ENCODE results near the gene SH3RF3. TPM values are rescaled to one million over a fixed set of nuclear protein-coding genes. Genes with fewer than 3 reads are reported as not detected.

Gene SH3RF3
- total RNA-seq, 1 experiment from 2014 or later, result not detected

DNA sequence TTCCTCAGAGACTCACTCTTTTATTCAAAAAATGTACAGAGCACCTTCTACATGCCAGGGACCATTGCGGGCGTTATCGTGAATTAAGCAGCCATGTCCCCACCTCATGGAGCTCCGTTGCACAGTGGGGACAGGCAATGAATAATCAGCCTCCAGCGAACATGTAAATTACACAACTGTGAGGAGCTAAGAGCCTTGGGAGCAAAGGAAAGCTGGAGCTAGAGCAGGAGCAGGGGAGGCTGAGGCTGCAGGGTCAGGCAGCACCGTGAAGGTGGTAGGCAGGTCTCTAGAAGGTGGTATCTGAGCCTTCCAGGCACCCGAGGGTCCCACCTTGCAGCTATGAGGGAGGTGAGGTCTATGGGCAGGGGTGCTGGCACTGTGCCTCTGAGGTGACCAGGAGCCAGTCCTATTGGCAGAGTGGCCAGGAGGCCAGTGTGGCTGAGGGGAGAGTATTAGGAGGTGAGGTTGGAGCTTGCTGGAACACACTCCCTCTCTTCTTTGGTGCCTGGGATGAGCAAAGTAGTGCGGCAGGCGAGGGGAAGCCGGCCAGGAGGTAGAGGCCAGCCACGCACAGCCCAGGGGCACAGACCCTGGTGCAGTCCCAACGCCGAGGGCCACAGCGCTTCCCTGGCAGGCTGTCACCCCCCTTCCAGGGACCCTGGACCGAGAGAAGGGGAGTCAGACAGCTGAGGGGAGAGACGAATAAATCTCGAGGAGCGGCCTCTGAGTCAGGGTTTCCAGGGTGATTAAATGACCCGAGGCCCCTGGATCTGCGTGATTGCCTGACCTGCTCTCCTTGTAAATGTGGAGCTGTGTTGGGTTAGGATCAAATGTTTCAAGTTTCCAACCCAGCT lies 317.5 kb downstream of the SH3RF3 start:
- DNase-seq (ENCODE audit: low read depth, low spot score), result no peak
- no TSS peak for BruUV-seq (replicated peaks)
- Histone ChIP-seq H3K4me1 (ENCODE audit: control insufficient read depth in 1 of 2, insufficient read depth in 2 of 2, low read length in 2 of 2) (no peaks in the 10 kb centered on the region), H3K9ac (ENCODE audit: low read length) (no peak overlapping the region), H3K79me2 (ENCODE audit: insufficient read depth, low read length) (no peaks in the 10 kb centered on the region), H3K27me3 (ENCODE audit: insufficient read depth, low read length) (no peaks in the 10 kb centered on the region), H3K9me3 (ENCODE audit: control insufficient read depth in 1 of 2, insufficient read depth in 1 of 2, low read depth in 1 of 2, low read length in 2 of 2) (peaks cover 0 to 1% of the 10 kb centered on the region in 2 experiments; a peak in 2 of 4 replicates), H3K4me3 (replicated peaks in 1 of 2; ENCODE audit: low read depth in 1 of 2, low read length in 2 of 2) (no peak overlapping the region), H2AFZ (ENCODE audit: low read depth, low read length, poor library complexity, severe bottlenecking) (no peak overlapping the region), H3K9me2 (ENCODE audit: insufficient read depth) (no peaks in the 10 kb centered on the region), H3K36me3 (ENCODE audit: control insufficient read depth in 1 of 2, insufficient read depth in 2 of 2, low read length in 2 of 2) (no peaks in the 10 kb centered on the region), H3K27ac (ENCODE audit: low read depth, low read length) (no peak overlapping the region), H3K4me2 (ENCODE audit: low read length) (no peak overlapping the region), H4K20me1 (ENCODE audit: insufficient read depth) (no peaks in the 10 kb centered on the region)
- RAD21 ChIA-PET (ENCODE audit: low non-redundant PET in 1 of 2, low total read pairs in 2 of 2, uncharacterized antibody in 2 of 2, unreplicated experiment in 2 of 2), result no interaction called here
- POLR2A ChIA-PET, result no interaction called here
- CTCF ChIA-PET, result no interaction called here
- TF ChIP-seq EGR1 (IDR thresholded peaks at IDR 0.05; ENCODE audit: low read depth) (no peak), CBX3 (IDR thresholded peaks at IDR 0.05; ENCODE audit: low read depth) (no peak), POLR2A (IDR thresholded peaks at IDR 0.05; ENCODE audit: borderline replicate concordance, extremely low read depth, insufficient read depth, insufficient read length) (no peak), SRF (IDR thresholded peaks at IDR 0.05; ENCODE audit: low read depth) (no peak), POLR2AphosphoS5 (IDR thresholded peaks at IDR 0.05; ENCODE audit: low read depth, low read length) (no peak), ZFX (IDR thresholded peaks at IDR 0.05) (no peak), ZBTB33 (IDR thresholded peaks at IDR 0.05; ENCODE audit: extremely low read depth, insufficient replicate concordance, low read length) (no peak), CEBPB (IDR thresholded peaks at IDR 0.05; ENCODE audit: low read depth) (no peak), FOSL1 (IDR thresholded peaks at IDR 0.05; ENCODE audit: low read depth) (no peak), ZNF274 (IDR thresholded peaks at IDR 0.05; ENCODE audit: low read depth, low read length) (no peak), JUND (IDR thresholded peaks at IDR 0.05) (no peak), EZH2phosphoT487 (IDR thresholded peaks at IDR 0.05; ENCODE audit: borderline replicate concordance) (no peak), YY1 (IDR thresholded peaks at IDR 0.05; ENCODE audit: extremely low read depth, insufficient replicate concordance, low read depth, low read length) (no peak), SP1 (IDR thresholded peaks at IDR 0.05; ENCODE audit: low read depth) (no peak), TCF7L2 (IDR thresholded peaks at IDR 0.05; ENCODE audit: borderline replicate concordance, extremely low read depth, insufficient read depth, insufficient read length) (no peak), ELF1 (IDR thresholded peaks at IDR 0.05; ENCODE audit: borderline replicate concordance, low read depth) (no peak), SIN3A (IDR thresholded peaks at IDR 0.05; ENCODE audit: low read depth) (no peak)
- TF ChIP-seq, protein P1, sequence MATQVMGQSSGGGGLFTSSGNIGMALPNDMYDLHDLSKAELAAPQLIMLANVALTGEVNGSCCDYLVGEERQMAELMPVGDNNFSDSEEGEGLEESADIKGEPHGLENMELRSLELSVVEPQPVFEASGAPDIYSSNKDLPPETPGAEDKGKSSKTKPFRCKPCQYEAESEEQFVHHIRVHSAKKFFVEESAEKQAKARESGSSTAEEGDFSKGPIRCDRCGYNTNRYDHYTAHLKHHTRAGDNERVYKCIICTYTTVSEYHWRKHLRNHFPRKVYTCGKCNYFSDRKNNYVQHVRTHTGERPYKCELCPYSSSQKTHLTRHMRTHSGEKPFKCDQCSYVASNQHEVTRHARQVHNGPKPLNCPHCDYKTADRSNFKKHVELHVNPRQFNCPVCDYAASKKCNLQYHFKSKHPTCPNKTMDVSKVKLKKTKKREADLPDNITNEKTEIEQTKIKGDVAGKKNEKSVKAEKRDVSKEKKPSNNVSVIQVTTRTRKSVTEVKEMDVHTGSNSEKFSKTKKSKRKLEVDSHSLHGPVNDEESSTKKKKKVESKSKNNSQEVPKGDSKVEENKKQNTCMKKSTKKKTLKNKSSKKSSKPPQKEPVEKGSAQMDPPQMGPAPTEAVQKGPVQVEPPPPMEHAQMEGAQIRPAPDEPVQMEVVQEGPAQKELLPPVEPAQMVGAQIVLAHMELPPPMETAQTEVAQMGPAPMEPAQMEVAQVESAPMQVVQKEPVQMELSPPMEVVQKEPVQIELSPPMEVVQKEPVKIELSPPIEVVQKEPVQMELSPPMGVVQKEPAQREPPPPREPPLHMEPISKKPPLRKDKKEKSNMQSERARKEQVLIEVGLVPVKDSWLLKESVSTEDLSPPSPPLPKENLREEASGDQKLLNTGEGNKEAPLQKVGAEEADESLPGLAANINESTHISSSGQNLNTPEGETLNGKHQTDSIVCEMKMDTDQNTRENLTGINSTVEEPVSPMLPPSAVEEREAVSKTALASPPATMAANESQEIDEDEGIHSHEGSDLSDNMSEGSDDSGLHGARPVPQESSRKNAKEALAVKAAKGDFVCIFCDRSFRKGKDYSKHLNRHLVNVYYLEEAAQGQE (IDR thresholded peaks at IDR 0.05; ENCODE audit: low read depth), result no peak
- TF ChIP-seq, protein P2, sequence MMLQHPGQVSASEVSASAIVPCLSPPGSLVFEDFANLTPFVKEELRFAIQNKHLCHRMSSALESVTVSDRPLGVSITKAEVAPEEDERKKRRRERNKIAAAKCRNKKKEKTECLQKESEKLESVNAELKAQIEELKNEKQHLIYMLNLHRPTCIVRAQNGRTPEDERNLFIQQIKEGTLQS (IDR thresholded peaks at IDR 0.05), result no peak
- TF ChIP-seq, protein P3, sequence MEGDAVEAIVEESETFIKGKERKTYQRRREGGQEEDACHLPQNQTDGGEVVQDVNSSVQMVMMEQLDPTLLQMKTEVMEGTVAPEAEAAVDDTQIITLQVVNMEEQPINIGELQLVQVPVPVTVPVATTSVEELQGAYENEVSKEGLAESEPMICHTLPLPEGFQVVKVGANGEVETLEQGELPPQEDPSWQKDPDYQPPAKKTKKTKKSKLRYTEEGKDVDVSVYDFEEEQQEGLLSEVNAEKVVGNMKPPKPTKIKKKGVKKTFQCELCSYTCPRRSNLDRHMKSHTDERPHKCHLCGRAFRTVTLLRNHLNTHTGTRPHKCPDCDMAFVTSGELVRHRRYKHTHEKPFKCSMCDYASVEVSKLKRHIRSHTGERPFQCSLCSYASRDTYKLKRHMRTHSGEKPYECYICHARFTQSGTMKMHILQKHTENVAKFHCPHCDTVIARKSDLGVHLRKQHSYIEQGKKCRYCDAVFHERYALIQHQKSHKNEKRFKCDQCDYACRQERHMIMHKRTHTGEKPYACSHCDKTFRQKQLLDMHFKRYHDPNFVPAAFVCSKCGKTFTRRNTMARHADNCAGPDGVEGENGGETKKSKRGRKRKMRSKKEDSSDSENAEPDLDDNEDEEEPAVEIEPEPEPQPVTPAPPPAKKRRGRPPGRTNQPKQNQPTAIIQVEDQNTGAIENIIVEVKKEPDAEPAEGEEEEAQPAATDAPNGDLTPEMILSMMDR (IDR thresholded peaks at IDR 0.05 in 2 of 3, conservative IDR thresholded peaks at IDR 0.05 in 1 of 3; ENCODE audit: borderline replicate concordance in 1 of 3, insufficient read depth in 1 of 3, low read depth in 2 of 3, low read length in 2 of 3), result no peak
- no peak for ATAC-seq
- intact Hi-C loops (cut with micrococcal nuclease), result no loop called here

Measured in HCT116 (cell line).